Amniotic epithelial cell (primary cell): ENCODE results near the gene HDAC10.

Source experiments
- DNase-seq: peaks from one replicate; pipeline ENCODE4 v3.0.0-alpha.2; 2010; ENCODE audit warnings: low read depth

Gene HDAC10

DNA sequence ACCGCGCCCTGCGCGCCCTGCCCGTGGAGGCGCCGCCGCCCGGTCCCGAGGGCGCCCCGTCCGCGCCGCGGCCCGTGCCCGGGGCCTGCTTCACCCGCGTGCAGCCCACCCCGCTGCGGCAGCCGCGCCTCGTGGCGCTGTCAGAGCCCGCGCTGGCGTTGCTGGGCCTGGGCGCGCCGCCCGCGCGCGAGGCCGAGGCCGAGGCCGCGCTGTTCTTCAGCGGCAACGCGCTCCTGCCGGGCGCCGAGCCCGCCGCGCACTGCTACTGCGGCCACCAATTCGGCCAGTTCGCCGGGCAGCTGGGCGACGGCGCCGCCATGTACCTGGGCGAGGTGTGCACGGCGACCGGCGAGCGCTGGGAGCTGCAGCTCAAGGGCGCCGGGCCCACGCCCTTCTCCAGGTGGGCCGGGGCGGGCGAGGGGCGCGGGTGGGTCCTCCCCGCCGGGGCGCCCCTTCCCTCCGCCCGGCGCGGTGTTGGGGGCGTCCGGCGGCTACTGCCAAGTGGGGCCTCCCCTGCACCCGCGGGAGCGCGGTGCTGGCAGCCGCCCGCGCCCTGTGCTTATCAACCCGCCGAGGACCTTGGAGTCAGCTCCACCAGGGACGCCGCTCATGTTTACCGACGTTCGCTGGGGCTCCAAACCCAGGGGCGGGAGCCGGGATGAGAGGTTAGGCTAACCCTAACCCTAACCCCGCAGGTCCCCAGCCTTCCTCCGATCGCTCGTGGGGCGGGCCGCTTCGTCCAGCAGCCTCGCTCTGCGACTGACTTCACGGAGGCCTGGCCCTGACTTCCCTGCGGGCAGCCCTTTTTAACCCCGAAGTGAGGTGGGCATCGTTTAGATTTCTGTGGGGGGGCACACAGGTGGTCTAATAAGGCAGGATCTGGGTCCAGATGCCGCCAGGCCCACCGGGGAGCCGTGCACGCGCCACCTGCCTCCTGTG is 49.6 kb downstream of the HDAC10 start:
- no peak for DNase-seq

DNA sequence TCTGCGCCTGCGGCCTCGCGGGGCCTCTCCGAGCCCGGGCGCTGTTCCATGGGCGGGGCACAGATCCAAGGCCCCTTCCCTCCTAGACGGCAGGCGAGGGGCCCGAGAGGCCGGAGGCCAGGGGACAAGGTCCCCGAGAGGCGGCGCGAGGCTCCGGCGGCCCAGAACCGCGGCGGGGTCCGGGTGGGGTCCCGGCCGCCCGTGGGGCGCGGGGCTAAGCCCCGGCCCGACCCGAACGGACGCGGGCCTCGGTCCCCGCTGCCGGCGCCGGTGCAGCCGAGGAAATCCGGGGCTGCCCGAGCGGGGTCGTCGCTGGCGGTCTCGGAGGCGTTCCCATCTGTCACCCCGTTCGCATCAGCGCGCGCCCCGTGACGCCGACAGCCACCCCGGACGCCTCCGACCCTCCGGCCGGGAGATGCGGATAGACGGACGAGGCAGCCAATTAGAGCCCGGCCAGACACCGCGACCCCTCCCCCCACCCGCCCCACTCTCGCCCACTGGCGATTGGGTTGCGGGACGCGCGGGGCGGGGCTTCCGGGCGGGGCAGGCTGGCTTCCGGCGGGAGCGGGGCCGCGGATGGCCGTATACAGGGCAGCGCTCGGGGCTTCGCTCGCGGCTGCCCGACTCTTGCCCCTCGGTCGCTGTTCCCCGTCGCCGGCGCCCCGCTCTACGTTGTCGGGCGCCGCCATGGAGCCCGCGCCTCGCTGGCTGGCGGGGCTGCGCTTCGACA is 50.4 kb downstream of the HDAC10 start, which contains the start of gene SELENOO:
SELENOO (plus strand) TSS at position 551 of the 730 bp plus-strand sequence; CDS start at position 577, 26 bp downstream.
- peak; percentile 73 for DNase-seq

DNA sequence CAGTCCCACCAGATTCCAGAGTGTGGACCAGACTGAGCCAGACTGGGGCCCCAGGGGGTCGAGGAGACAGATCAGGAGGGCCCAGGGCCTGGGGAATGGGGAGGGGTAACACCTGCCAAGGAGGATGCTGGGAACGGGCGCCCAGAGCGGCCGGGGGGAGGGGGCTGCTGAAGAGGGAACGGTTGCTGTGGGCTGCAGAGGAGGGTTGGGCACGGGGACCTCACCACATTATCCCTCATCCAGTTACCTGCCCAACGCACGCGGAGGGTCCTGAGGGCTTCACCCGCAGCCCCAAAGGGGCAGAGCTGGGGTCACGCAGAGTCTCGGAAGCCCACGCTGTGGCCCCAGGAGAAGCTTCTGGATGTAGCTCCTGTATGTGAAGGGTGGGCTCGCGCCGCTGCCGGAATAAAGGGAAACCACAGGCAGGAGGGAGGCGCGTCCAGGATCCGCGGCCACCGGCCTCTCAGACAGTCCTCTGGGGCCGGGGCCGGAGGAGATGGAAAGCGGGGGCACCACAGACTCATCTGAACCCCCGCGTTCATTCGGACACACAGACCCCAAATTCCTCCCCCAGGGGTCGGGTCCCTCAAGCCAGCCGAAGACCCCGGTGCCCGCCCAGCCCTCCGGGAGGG is 51.1 kb downstream of the HDAC10 start:
- DNase-seq: no peak

DNA sequence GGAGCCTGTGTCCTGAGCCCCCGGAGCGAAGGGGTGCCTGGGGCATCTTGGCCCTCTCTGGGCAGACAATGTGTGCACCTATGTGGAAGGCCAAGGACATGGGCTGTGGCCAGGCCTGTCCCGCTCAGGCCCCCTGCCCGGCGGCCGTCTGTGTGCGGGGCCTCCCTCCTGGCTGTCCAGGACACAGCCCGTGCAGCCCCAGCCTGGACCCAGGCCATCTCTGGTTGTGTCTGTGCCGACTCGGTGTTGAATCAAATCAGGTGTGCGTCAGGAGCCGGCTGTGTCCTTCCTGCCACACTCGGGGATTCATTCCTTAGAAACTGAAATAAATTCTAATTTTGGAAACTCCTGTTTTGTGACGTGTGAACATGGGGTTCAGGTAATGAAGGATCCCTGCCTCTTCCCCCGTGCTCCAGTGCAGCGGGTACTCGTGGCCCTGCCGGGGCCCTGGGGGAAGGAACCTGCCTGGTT is 51.8 kb downstream of the HDAC10 start:
- no peak for DNase-seq

DNA sequence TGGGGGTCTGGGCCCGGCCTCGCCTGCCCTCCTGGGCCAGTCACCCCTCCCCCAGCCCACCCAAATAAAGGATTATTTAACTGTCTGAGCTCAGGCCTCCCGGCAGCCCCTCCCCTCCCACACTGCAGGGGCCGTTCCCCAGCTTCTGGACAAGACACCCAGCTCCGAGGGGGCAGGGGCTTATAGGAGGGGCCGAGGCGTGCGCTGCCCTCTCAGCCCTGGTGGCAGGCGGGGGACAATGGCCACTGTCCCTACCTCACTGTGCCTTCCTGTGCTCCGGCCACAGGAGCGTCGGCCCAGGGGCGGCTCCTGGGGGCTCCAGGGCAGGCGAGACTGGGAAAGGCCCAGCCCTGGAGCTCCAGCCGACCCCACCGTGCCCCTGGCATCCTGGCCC is 52.4 kb downstream of the HDAC10 start:
- DNase-seq: no peak

DNA sequence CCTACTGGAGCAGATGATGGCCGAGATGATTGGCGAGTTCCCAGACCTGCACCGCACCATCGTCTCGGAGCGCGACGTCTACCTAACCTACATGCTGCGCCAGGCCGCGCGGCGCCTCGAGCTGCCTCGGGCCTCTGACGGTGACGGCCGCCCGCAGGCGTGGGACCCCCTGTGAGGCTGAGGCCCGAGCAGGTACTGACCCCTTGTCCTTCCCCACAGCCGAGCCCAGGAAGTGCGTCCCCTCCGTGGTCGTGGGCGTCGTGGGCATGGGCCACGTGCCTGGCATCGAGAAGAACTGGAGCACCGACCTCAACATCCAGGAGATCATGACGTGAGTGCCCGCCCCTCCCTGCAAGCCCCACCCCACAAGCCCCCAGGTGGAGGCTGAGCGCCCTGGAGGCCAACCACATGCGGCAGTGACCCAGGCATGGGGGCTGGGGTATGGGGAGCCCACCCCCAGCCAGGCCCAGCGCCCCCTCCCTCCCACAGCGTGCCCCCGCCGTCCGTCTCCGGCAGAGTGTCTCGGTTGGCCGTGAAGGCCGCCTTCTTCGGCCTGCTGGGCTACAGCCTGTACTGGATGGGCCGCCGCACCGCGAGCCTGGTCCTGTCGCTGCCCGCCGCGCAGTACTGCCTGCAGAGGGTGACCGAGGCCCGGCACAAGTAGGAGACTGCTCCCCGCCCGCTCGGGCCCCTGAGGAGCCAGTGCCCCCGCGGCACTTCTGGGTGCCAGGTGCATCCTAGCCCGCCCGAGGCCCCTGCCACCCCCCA is 53.0 kb downstream of the HDAC10 start:
- DNase-seq: no peak

DNA sequence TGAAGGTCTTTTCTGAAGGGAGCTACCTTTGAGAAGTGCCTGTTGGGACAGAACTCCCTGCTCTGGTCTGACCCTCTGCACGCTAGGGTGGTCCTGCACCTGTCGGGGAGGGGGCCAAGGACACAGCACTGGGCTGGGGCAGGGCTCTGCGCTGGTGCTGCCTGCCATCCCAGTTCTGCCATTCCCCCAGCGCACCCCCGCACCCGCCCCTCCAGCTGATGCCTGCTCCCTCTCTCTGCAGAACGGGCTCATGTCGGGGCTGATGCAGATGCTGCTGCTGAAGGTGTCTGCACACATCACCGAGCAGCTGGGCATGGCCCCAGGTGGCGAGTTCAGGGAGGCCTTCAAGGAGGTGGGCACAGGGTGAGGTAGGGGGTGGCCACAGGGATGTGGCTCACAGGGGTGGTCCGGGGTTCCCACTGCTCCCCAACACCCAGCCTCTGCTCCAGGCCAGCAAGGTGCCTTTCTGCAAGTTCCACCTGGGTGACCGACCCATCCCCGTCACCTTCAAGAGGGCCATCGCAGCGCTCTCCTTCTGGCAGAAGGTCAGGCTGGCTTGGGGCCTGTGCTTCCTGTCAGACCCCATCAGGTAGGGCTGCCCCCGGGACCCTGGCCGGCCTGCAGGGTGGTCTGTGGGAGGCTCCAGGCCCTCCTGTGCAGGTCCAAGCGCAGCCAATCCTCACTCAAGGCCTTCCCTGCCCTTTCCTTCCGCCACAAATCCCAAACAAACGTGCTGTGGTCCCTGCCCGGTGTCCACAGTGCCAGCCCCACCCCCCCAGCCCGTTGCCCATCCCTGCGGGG is 53.9 kb downstream of the HDAC10 start:
- no peak for DNase-seq

DNA sequence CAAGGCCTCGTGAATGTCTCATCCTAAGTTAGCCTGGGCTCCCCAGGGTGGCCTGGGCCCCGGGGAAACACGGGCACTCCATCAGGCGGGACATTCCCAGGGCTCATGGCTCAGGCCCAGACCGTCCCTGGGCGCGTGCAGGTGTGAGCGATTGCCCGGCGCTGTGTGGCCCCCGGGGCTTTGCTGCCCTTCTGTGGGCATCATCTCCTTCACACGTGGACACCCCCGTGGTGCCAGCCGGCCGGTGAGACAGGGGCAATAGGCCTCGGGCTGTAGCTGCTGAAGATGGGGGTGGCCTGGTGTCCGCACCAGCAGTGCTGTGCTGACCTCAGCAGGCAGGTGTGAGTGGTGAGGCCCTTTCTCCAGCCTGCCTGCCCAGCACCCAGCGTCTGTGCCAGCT is 54.8 kb downstream of the HDAC10 start:
- no peak for DNase-seq
